Endothelial cell of umbilical vein (primary cell): ENCODE data around the gene CENPP. TPM values are rescaled to one million over a fixed set of nuclear protein-coding genes. Genes with fewer than 3 reads are reported as not detected.
"Not testable (repeated sequence)": the region's sequence is repeated elsewhere in the genome, so short reads cannot be mapped to it uniquely, and the experiment has no call there.

Experiments
- BruUV-seq: library from RNA; stranded (reverse); fragments of 400-500 nt; replicated peaks from 2 replicates; lab custom pipeline; 2021; lab: Mats Ljungman, UMichigan
- CTCF ChIA-PET: fragments of 300-600, 350-600 bp; sonication (Branson Sonifier 250); formaldehyde crosslinking; loops from one replicate; lab custom pipeline; 2021; ENCODE audit warnings: antibody characterized with exemption, inconsistent platforms; lab: Charles Lee
- POLR2A ChIA-PET: fragments of 300-600, 350-600 bp; sonication (Branson Sonifier 250); formaldehyde crosslinking; loops from one replicate; lab custom pipeline; 2021; ENCODE audit warnings: antibody characterized with exemption, inconsistent platforms; lab: Charles Lee
- DNase-seq: peaks from one replicate; pipeline ENCODE4 v3.0.0-alpha.2; 2011; ENCODE audit warnings: low read depth, low spot score
- FAIRE-seq: peaks from 2 replicates; lab custom pipeline; 2011; peaks lifted over from hg19 to GRCh38; lab: Jason Lieb, UNC
- H2AFZ ChIP-seq: 2 replicates; pipeline ENCODE4 v1.6.0; 2012; ENCODE audit warnings: low read depth, low read length, control low read depth, inconsistent platforms
- H3K27ac ChIP-seq: 2 replicates; pipeline ENCODE4 v1.5.1; 2011; ENCODE audit warnings: low read depth, mild to moderate bottlenecking, control low read depth, low read length, moderate library complexity; ENCODE audit not compliant: insufficient read depth
- H3K27me3 ChIP-seq, 2 experiments: 2 replicates each; pipeline versions ENCODE4 v1.6.0 to v1.6.1; 2011; ENCODE audit warnings: low read length in 2 of 2, mixed read lengths in 1 of 2; ENCODE audit not compliant: control insufficient read depth in 2 of 2, insufficient read depth in 2 of 2
- H3K36me3 ChIP-seq, 2 experiments: 2 replicates in 1 of 2; 3 replicates in 1 of 2; pipeline ENCODE4 v1.5.1; 2011; ENCODE audit warnings: low read length in 2 of 2, mild to moderate bottlenecking in 1 of 2, moderate library complexity in 1 of 2; ENCODE audit not compliant: control insufficient read depth in 2 of 2, insufficient read depth in 2 of 2; ENCODE audit errors: extremely low read depth in 1 of 2
- H3K4me1 ChIP-seq: 3 replicates; pipeline ENCODE4 v1.5.1; 2011; ENCODE audit warnings: mild to moderate bottlenecking, low read length; ENCODE audit not compliant: control insufficient read depth, insufficient read depth; ENCODE audit errors: extremely low read depth
- H3K4me2 ChIP-seq: 2 replicates; pipeline ENCODE4 v1.6.1; 2011; ENCODE audit warnings: low read length, control low read depth, mixed read lengths; ENCODE audit not compliant: insufficient read depth
- H3K4me3 ChIP-seq, 3 experiments: fragments of 200-600 bp in 1 of 3; sonication (generic), shearing (Covaris generic) in 1 of 3; replicated peaks in 1 of 3; 2 replicates each; pipeline ENCODE4 v1.5.1; 2011 to 2016; ENCODE audit warnings: control low read depth in 3 of 3, low read length in 3 of 3, mild to moderate bottlenecking in 2 of 3, inconsistent platforms in 1 of 3, low read depth in 1 of 3, moderate library complexity in 1 of 3; ENCODE audit not compliant: insufficient read depth in 1 of 3
- H3K79me2 ChIP-seq: 2 replicates; pipeline ENCODE4 v1.6.0; 2012; ENCODE audit warnings: low read length, inconsistent platforms; ENCODE audit not compliant: control insufficient read depth, insufficient read depth
- H3K9ac ChIP-seq: replicated peaks from 2 replicates; pipeline ENCODE3; 2011; ENCODE audit warnings: low read length, control low read depth; ENCODE audit not compliant: insufficient read depth; ENCODE audit errors: extremely low read depth
- H3K9me1 ChIP-seq: replicated peaks from 3 replicates; pipeline ENCODE4 v1.6.0; 2011; ENCODE audit warnings: mild to moderate bottlenecking, low read length; ENCODE audit not compliant: control insufficient read depth, insufficient read depth; ENCODE audit errors: extremely low read depth
- H3K9me3 ChIP-seq: replicated peaks from 2 replicates; pipeline ENCODE4 v1.5.1; 2012; ENCODE audit warnings: low read length, inconsistent platforms; ENCODE audit not compliant: control insufficient read depth, insufficient read depth
- H4K20me1 ChIP-seq: replicated peaks from 2 replicates; pipeline ENCODE3; 2011; ENCODE audit warnings: mild to moderate bottlenecking, low read length; ENCODE audit not compliant: control insufficient read depth, insufficient read depth; ENCODE audit errors: extremely low read depth
- JUN ChIP-seq: IDR thresholded peaks from 2 replicates; pipeline ENCODE4 v1.6.1; 2011; ENCODE audit warnings: borderline replicate concordance, low read depth; ENCODE audit not compliant: insufficient read length, insufficient read depth
- dilution Hi-C: fragments of 300-500 bp; cut with MboI; formaldehyde crosslinking; loops from one replicate; pipeline ENCODE4 v1.15.0; 2019; ENCODE audit warnings: low sequenced_read_pairs; ENCODE audit not compliant: extremely low pct_ligation_motif_present
- intact Hi-C: fragments of 100-400 bp; cut with micrococcal nuclease; formaldehyde crosslinking; loops from one replicate; pipeline ENCODE4 v1.10.0; 2022
- polyA plus RNA-seq, 4 experiments: library from polyadenylated mRNA; depleted of rRNA in 3 of 4; stranded (reverse) in 3 of 4; unstranded in 1 of 4; fragments of >200 nt; gene quantifications; 2 replicates each; pipeline versions ENCODE4 v1.2.1 to v1.2.3, GENCODE V29; 2011 to 2012; ENCODE audit warnings: missing spikeins in 1 of 4
- total RNA-seq: library from RNA; stranded (reverse); gene quantifications from 2 replicates; pipeline ENCODE4 v1.2.3, GENCODE V29; 2021

The CENPP gene
- total and polyA plus RNA-seq, 2 donors (not counting 3 experiments of a cell fraction or from before 2014, with no cell fraction given) = 1.2 to 12.0 TPM

- Histone ChIP-seq H3K9ac (no peak overlapping the region), H3K79me2 (no peaks in the 10 kb centered on the region), H3K4me2 (no peak overlapping the region), H3K27ac (no peak overlapping the region), H2AFZ (no peak overlapping the region), H3K9me1 (no peaks in the 10 kb centered on the region), H3K4me3 (no peak overlapping the region), H3K4me1 (no peaks in the 10 kb centered on the region), H3K9me3 (no peaks in the 10 kb centered on the region), H3K36me3 (no peaks in the 10 kb centered on the region), H3K27me3 (no peaks in the 10 kb centered on the region), H4K20me1 (no peaks in the 10 kb centered on the region)
- ChIA-PET CTCF (no interaction called here), POLR2A (no interaction called here)
- TF ChIP-seq JUN = no peak
- dilution Hi-C loops = no loop called here
- no peak for FAIRE-seq
- intact Hi-C loops = no loop called here
- no peak for DNase-seq
- BruUV-seq = no TSS peak
These were observed 239.2 kb downstream of the CENPP start for GRCh38 chr9:92564982-92565381.

DNA sequence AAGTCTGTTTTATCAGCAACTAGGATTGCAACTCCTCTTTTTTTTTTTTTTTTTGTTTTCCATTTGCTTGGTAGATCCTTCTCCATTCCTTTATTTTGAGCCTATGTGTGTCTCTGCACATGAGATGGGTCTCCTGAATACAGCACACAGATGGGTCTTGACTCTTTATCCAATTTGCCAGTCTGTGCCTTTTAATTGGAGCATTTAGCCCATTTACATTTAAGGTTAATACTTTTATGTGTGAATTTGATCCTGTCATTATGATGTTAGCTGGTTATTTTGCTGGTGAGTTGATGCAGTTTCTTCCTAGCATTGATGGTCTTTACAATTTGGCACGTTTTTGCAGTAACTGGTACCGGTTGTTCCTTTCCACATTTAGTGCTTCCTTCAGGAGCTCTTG is 246.1 kb downstream of the CENPP start:
- H2AFZ ChIP-seq, CTCF ChIA-PET, H3K4me2 ChIP-seq, H3K4me1 ChIP-seq, dilution Hi-C loops, H3K9me3 ChIP-seq, DNase-seq, intact Hi-C loops, H3K27ac ChIP-seq, H3K9ac ChIP-seq, H3K9me1 ChIP-seq, BruUV-seq, H3K4me3 ChIP-seq, FAIRE-seq, H3K36me3 ChIP-seq, H3K27me3 ChIP-seq, H4K20me1 ChIP-seq, H3K79me2 ChIP-seq, POLR2A ChIA-PET: not testable (repeated sequence)

DNA sequence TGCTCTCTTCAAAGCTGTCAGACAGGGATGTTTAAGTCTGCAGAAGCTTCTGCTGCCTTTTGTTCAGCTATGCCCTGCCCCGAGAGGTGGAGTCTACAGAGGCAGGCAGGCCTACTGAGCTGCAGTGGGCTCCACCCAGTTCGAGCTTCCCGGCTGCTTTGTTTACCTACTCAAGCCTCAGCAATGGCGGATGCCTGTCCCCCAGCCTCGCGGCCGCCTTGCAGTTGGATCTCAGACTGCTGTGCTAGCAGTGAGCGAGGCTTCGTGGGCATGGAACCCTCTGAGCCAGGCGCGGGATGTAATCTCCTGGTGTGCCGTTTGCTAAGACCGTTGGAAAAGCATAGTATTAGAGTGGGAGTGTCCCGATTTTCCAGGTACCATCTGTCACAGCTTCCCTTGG is 247.9 kb downstream of the CENPP start:
- CTCF ChIA-PET, H3K27ac ChIP-seq, H3K9me1 ChIP-seq, H2AFZ ChIP-seq, BruUV-seq, DNase-seq, intact Hi-C loops, H3K4me3 ChIP-seq, dilution Hi-C loops, H4K20me1 ChIP-seq, FAIRE-seq, H3K9ac ChIP-seq, POLR2A ChIA-PET, H3K4me2 ChIP-seq, H3K79me2 ChIP-seq, H3K4me1 ChIP-seq, H3K27me3 ChIP-seq, H3K36me3 ChIP-seq, H3K9me3 ChIP-seq: not testable (repeated sequence)
